Measurements from ENCODE around the gene MUC2. TPM values are rescaled to one million over a fixed set of nuclear protein-coding genes. Genes with fewer than 3 reads are reported as not detected.

MUC2 gene
- total RNA-seq, 1 experiment from 2014 or later, result 0.04 TPM

DNA sequence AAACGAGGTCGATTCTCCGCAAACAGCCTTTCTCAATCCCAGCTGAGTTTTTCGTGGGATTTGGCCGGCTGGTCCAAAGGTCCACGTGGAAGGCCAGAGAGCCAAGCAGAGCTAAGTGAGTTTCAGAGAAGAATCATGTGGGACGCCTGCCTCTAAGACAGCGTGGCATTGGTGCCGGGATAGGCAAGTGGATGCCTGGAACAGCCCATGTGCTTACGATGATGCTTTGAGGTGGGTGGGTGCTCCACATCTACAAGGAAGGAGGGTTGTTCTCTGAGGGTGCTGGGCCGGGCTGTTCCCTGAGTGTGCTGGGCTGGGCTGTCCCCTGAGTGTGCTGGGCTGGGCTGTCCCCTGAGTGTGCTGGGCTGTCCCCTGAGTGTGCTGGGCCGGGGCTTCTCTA, 41.4 kb downstream of the MUC2 start:
- CTCF ChIA-PET, result no interaction called here
- Histone ChIP-seq H3K4me1 (replicated peaks; ENCODE audit: insufficient read depth) (no peaks in the 10 kb centered on the region), H3K36me3 (ENCODE audit: low read depth) (no peaks in the 10 kb centered on the region), H2AFZ (no peak overlapping the region), H3K9me2 (ENCODE audit: insufficient read depth) (no peaks in the 10 kb centered on the region), H3K27me3 (ENCODE audit: insufficient read depth, low read depth) (no peaks in the 10 kb centered on the region), H3K4me2 (no peak overlapping the region), H3K9me3 (ENCODE audit: insufficient read depth, low read depth) (no peaks in the 10 kb centered on the region), H3K4me3 (no peak overlapping the region), H4K20me1 (ENCODE audit: insufficient read depth) (no peaks in the 10 kb centered on the region), H3K79me2 (ENCODE audit: low read depth) (no peaks in the 10 kb centered on the region), H3F3A (ENCODE audit: insufficient read depth, low read depth) (peaks cover 11% of the 10 kb centered on the region; the same call in 1 of the 2 replicates), H3K27ac (no peak overlapping the region)
- intact Hi-C loops (cut with micrococcal nuclease; ENCODE audit: unreplicated experiment), result loop anchor here (10.0 kb wide), 2 partner anchors 61 to 89 kb away; no protein-coding TSS in a partner anchor
- POLR2A ChIA-PET (ENCODE audit: unreplicated experiment), result no interaction called here
- TF ChIP-seq, protein P1, sequence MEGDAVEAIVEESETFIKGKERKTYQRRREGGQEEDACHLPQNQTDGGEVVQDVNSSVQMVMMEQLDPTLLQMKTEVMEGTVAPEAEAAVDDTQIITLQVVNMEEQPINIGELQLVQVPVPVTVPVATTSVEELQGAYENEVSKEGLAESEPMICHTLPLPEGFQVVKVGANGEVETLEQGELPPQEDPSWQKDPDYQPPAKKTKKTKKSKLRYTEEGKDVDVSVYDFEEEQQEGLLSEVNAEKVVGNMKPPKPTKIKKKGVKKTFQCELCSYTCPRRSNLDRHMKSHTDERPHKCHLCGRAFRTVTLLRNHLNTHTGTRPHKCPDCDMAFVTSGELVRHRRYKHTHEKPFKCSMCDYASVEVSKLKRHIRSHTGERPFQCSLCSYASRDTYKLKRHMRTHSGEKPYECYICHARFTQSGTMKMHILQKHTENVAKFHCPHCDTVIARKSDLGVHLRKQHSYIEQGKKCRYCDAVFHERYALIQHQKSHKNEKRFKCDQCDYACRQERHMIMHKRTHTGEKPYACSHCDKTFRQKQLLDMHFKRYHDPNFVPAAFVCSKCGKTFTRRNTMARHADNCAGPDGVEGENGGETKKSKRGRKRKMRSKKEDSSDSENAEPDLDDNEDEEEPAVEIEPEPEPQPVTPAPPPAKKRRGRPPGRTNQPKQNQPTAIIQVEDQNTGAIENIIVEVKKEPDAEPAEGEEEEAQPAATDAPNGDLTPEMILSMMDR (conservative IDR thresholded peaks at IDR 0.05), result no peak
- TF ChIP-seq EZH2 (IDR thresholded peaks at IDR 0.05; ENCODE audit: low read depth), result no peak
- no TSS peak for BruUV-seq (replicated peaks)
- DNase-seq, result no peak

DNA sequence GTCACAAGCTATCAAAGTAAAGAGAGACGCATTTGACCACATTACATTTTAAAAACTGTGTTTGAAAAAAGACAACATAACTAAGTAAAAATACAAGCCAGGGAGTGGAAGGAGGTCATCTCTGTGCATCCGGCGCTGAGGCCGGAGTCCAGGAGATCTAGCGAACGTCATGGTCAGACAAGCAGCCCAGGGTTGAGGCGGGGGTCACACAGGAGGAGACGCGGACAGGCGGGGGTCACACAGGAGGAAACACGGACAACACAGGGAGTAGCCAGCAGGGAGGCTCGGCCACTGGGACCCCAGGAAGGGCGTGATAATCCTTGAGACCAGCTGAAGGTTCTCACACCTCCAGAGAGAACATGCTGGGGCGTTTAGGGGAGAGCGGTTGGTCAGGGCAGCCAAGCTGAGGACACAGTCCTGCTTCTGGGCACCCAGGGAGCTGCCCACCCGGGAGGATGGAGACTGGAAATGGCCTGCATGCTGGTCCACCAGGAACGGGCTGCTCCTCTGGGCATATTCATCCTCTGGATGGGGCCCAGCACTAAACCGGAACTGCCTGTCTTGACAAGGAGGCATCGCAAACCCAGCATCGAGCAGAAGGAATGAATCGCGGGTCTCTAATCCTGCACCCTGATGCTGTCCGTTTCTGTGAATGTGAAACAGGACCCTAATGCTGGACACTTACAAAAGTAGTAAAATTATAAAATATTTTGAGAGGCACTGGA, 42.2 kb downstream of the MUC2 start:
- ChIA-PET CTCF (interaction anchor here (0.6 kb wide), 1 partner anchor 114 kb away, joined by 5 read pairs; no protein-coding TSS in a partner anchor), POLR2A (ENCODE audit: unreplicated experiment) (no interaction called here)
- H3K27me3 ChIP-seq (ENCODE audit: insufficient read depth, low read depth), result no peaks in the 10 kb centered on the region
- no peaks in the 10 kb centered on the region for H3K9me2 ChIP-seq (ENCODE audit: insufficient read depth)
- no TSS peak for BruUV-seq (replicated peaks)
- no peaks in the 10 kb centered on the region for H3K36me3 ChIP-seq (ENCODE audit: low read depth)
- peaks cover 11% of the 10 kb centered on the region; the same call in 1 of the 2 replicates for H3F3A ChIP-seq (ENCODE audit: insufficient read depth, low read depth)
- no peak overlapping the region for H2AFZ ChIP-seq
- no peak overlapping the region for H3K4me3 ChIP-seq
- DNase-seq, result no peak
- no peaks in the 10 kb centered on the region for H3K9me3 ChIP-seq (ENCODE audit: insufficient read depth, low read depth)
- H4K20me1 ChIP-seq (ENCODE audit: insufficient read depth), result no peaks in the 10 kb centered on the region
- no peaks in the 10 kb centered on the region for H3K4me1 ChIP-seq (replicated peaks; ENCODE audit: insufficient read depth)
- H3K79me2 ChIP-seq (ENCODE audit: low read depth), result no peaks in the 10 kb centered on the region
- H3K4me2 ChIP-seq, result no peak overlapping the region
- intact Hi-C loops (cut with micrococcal nuclease; ENCODE audit: unreplicated experiment), result loop anchor here (10.0 kb wide), 2 partner anchors 62 to 88 kb away; no protein-coding TSS in a partner anchor
- H3K27ac ChIP-seq, result no peak overlapping the region
- TF ChIP-seq, protein P1 (conservative IDR thresholded peaks at IDR 0.05), result no peak
- TF ChIP-seq EZH2 (IDR thresholded peaks at IDR 0.05; ENCODE audit: low read depth), result no peak

DNA sequence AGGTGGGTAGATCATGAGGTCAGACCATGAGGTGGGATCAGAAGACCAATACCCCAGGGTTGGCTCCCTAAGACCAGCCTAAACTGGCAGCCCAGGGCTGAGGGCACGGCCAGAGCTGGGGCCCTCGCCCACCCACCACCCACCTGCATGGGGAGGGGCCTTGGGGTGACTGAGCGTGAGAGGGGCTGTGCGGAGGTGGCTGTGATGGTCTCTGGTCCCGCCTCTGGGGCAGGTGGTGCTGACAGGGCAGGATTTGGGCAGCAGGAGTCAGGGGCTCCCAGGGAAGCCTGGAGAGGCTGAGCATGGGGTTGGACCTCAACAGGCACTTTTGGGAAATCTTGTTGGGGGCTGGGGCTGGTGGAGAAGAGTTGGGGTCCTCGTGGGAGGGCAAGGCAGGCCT, 43.3 kb downstream of the MUC2 start:
- peaks cover 11% of the 10 kb centered on the region; the same call in 1 of the 2 replicates for H3F3A ChIP-seq (ENCODE audit: insufficient read depth, low read depth)
- no peak overlapping the region for H3K27ac ChIP-seq
- no peak for DNase-seq
- BruUV-seq (replicated peaks), result no TSS peak
- TF ChIP-seq EZH2 (IDR thresholded peaks at IDR 0.05; ENCODE audit: low read depth), result no peak
- TF ChIP-seq, protein P1 (conservative IDR thresholded peaks at IDR 0.05), result no peak
- H3K9me3 ChIP-seq (ENCODE audit: insufficient read depth, low read depth), result no peaks in the 10 kb centered on the region
- ChIA-PET CTCF (no interaction called here), POLR2A (ENCODE audit: unreplicated experiment) (no interaction called here)
- H3K4me3 ChIP-seq, result no peak overlapping the region
- H3K27me3 ChIP-seq (ENCODE audit: insufficient read depth, low read depth), result no peaks in the 10 kb centered on the region
- no peaks in the 10 kb centered on the region for H3K79me2 ChIP-seq (ENCODE audit: low read depth)
- H2AFZ ChIP-seq, result no peak overlapping the region
- H3K36me3 ChIP-seq (ENCODE audit: low read depth), result no peaks in the 10 kb centered on the region
- intact Hi-C loops (cut with micrococcal nuclease; ENCODE audit: unreplicated experiment), result loop anchor here (10.0 kb wide), 2 partner anchors 63 to 87 kb away; no protein-coding TSS in a partner anchor
- H3K4me2 ChIP-seq, result no peak overlapping the region
- H3K9me2 ChIP-seq (ENCODE audit: insufficient read depth), result no peaks in the 10 kb centered on the region
- H4K20me1 ChIP-seq (ENCODE audit: insufficient read depth), result no peaks in the 10 kb centered on the region
- no peaks in the 10 kb centered on the region for H3K4me1 ChIP-seq (replicated peaks; ENCODE audit: insufficient read depth)

Measured in PC-9 (cell line).